HG02970 (cell line): Measurements from ENCODE around the gene AKAP8L.
A peak's percentile ranks its signal among the peaks of the same experiment; 100 is the strongest.

Experiments used
- ATAC-seq: cut with Tn5 transposase; IDR thresholded peaks from one replicate; pipeline ENCODE4 v1.9.1; 2021; ENCODE audit warnings: mild to moderate bottlenecking, moderate library complexity, moderate number of reproducible peaks; ENCODE audit not compliant: unreplicated experiment, low FRiP score

Gene AKAP8L

DNA sequence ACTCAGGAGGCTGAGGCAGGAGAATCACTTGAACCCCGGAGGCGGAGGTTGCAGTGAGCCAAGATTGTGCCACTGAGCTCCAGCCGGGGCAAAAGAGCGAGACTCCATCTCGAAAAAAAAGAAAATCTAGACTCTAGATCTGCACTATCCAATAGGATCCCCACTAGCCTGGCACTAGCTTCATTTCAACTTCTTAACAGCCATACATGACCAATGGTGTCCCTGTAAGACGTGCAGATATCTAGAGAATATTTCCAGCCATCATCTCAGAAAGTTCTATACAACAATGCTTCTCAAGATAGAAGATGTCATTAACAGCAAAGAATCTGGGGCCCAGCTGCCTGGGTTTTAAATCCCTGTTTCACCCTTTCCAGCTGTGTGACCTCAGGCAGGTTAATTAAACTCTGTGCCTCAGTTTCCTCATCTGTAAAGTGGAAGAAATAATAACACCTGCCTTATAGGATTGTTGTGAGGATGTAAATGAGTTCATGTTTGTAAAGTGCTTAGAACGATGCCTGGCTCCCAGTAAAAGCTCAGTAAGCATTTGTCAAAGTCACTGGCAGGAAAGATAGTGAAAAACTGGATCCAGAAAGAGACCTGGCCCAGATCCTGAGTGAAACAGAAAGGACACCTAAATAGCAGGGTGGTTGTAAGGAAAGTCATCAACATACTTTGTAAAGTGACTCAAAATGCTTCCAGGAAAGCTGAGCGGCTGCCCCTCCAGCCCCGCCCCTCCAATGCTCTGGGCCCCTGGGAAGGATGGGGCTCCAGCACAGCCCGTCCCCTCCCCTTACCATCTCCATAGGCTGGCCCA is 17.4 kb upstream of the AKAP8L start:
- no peak for ATAC-seq

DNA sequence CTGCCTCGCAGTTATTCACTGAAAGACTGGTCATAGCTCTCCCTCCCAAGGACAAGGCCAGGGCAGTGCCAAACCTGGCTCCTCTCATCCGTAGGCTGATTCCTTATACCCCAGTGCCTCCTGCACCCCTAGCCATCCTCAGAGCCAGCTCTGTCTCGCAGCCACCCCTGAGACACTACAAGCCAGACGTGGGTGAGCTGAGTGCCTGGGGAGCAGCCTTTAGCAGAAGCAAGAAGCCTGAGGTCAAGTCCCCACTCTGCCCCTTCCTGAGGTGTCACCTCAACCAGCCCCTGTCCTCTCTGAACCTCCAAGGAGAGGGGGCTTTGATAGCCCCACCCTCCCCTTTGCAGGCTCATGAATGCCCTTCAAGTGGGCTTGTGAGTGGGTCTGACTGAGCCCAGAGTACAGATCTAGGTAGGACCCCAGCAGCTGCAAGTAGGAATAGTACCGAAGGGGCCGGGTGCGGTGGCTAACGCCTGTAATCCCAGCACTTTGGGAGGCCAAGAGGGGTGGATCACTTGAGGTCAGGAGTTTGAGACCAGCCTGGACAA is 14.8 kb upstream of the AKAP8L start:
- ATAC-seq, result no peak

DNA sequence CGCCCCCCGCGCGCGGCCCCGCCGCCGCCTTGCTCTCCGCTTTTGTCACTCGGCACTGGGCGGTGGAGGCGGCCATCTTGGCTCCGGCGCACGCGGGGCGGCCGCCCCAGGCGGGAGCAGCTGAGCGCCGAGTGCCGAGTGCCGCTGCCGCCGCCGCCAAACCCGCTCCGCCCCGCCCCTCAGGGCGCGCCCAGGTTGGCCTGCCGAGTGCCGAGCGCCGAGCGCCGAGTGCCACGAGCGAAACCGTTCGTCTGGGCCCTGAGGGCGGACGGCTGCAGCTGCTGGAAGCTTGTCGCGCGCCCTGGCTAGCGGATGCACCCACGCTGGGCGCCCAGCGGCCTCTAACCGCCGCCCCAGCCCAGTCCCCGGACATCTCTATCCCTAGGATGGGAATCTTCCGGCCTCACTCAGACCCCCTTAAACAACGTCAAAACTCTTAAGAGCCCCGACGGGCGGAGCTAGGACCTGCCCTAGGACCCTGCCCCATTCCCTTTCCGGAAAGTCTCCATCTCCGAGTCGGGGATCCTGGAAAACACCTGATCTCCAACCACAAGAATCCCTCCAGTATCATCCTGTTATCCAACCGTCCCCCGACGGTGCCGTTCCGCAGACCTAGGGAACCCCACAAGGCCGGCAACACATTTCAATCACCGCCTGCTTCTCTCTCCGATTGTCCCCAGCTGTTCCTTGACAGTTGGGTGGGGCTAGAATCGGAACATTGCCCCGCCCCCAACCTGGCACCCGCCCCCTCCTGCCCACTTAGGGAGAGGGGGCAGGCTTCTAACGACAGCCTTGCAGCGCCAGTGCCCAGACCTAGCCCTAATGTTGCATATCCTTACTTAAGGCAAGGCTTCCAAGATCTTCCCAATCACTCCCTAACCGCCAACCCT is 14.1 kb upstream of the AKAP8L start:
- ATAC-seq, result peak; percentile 72

DNA sequence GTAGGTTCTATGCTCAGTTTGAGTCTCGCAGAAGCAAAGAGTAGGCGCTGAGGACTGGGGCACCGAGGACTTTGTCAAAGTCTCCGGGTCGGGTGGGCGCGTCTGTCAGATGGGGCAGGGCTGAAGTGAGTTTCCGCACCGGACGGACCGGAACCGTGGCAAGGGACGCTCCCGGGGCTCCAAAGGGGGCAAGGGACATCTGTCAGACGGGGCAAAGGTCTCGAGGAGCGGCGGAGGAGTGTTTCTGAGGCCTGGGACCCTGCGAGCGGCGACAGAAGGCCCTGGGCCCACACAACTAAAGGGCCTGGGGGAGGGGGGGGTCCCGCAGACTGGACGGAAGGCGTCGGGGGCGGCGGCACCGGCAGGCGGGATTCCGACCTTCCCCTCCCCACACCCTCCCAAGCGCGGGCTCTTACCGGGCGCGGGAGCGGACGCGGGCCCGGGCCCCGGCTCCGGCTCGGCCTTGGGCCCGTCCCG is 13.3 kb upstream of the AKAP8L start:
- ATAC-seq, result no peak

DNA sequence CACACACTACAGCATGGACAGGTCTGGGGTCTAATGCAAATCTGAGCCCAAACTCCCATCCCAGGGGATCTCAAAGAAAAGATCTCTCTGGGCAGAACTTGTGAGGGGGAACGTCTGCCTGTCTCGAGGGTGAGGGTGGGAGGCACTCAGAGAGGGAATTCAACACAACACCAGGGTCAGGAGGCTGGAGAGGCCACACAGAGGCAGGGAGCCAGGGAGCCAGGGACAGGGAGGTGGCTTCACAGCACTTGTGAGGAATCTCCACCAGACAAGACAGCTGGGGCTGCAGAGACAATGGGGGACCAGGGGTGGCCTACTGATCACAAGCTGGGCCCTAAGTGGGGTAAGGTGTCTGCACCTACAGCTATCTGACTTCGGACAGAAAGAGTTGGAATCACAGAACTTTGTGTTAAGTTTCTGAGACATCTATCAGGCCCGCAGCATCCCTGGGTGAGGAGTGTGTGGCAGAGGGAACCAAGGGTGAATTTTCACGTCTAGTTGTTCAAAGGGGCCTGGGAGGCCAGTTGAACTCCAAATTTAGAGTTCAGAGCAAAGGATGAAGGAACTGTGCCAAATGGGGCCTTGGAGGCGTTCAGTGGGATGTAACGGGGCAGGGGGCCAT is 12.7 kb upstream of the AKAP8L start:
- no peak for ATAC-seq

DNA sequence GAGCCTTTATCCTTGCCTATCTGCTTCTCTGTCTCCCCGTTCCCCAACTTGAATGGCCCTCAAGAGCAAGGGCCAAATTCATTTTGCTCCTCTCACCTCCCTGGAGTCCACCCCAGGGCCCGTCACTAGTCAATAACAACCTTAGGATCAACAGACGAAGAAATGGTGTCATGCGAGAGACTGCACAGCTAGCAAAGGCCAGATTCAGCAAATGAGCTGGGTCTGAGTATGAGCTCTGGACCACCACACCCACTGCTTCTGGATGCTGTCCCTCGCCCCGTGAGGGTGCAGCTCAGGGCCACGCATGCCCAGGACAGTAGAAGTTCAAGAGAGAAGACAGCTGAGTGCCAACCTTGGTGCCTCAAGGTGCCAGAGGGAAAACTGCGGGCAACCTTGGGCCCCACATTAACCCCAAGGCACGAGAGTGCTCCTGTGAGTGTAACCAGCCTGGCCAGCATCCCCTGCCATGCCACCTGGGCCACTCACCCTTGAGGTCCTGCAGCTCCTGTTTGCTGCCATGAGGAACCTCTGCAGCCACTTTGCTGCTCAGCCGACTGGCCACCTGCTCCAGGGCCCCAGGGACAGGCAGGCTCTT is 11.8 kb upstream of the AKAP8L start:
- ATAC-seq, result no peak

DNA sequence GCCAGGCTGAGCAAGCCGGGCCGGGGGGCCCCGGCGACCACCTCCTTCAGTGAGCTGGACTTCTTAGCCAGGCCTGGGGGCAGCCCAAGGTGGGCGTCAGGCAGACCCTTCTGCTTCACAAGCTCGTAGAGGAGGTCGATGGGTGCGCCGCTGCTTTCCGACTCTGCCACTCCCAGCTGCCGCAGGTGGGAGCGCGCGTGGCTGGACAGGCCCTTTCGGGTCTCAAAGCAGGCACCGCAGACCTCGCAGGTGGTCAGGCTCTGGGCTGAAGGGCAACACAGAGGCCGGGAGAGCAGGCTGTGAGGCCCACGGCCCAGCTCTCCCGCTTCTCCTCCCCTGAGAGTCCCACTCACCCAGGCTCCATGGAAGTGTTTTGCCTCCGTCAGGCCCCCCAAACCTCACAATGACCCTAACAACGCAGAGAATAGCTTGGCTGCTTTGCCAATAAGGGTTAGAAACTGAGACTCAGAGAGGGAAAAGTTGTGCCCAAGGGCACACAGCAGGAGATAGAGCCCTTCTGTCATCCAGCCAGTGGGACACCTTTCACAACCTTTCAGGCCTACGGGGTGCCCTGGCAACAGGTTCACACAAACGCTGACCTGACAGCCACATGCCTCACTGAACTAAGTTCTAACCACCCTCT is 11.2 kb upstream of the AKAP8L start:
- ATAC-seq, result no peak

DNA sequence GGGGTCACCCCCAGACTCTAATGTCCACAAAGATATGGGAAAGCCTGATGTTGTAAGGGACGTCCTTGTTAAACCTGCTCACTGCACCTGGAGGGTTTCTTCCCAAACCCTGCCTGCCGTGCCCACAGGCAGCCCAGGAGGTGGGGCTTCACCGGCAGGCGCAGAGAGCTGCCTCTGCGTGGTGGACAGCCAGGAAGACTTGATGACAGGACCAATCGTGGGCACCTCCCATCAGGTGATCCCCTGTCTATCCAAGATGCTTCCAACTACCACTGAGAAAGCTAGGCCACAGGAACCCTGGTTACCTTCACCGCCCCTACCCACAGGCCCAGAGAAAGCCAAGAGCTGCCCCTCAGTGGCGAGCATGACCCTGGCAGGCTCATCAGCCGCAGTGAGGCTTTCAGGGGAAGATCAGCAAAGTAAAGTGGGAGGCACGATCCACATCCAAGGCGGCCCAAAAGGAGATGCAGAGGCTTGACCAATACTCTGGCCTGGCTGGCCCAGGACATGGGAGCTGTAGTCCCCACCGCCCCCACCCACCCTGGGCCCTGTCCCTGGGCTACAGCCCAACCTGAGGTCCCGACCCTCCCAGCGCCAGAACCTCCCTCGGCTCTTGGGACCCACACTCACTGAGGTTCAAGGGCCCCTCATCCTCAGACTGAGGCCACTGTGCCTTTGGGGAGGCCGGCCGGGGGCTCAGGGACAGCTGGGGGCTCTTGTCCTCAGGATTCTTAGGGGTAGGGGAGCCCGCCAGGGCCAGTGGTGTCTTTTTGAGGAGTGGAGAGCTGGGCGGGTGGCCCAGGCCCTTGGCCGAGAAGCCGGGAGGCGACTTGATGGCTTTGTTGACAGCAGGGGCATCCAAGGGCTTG is 10.4 kb upstream of the AKAP8L start:
- ATAC-seq, result no peak

DNA sequence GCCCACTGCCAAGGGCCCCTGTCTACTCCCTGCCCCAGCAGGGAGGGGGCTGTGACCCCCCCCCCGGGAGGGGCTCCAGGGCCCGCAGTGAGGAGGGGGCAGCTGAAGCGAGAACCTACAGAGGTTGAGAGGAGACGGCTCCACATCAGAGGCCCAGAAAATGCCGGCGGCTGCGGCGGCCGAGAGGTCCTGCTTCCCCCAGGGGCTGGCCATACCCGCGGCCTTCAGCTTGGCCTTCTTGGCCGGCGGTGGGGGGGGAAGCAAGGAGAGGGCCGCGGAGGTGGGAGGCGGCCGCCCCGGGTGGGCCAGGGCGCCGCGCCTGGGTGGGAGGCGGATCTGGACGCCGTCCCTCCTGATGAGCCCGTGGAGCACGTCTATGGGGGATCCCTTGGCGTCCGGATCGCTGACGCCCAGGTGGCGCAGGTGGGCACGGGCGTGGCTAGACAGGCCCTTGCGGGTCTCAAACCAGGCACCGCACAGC is 9.2 kb upstream of the AKAP8L start:
- no peak for ATAC-seq

DNA sequence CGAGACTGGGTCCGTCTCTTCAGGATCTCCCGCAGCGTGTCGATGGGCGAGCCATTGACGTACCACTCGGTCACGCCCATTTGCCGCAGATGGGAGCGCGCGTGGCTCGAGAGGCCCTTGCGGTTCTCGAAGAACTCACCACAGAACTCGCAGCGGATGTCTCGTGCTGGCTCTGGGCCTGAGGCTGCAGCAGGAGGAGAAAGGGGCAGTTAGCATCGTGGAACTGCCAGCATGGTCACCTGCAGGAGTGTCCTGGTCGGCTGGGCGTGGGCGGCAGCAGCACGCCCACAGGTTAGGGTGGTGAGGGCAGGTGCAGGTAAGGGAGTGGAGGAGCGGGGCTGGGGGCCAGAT is 8.5 kb upstream of the AKAP8L start:
- no peak for ATAC-seq

DNA sequence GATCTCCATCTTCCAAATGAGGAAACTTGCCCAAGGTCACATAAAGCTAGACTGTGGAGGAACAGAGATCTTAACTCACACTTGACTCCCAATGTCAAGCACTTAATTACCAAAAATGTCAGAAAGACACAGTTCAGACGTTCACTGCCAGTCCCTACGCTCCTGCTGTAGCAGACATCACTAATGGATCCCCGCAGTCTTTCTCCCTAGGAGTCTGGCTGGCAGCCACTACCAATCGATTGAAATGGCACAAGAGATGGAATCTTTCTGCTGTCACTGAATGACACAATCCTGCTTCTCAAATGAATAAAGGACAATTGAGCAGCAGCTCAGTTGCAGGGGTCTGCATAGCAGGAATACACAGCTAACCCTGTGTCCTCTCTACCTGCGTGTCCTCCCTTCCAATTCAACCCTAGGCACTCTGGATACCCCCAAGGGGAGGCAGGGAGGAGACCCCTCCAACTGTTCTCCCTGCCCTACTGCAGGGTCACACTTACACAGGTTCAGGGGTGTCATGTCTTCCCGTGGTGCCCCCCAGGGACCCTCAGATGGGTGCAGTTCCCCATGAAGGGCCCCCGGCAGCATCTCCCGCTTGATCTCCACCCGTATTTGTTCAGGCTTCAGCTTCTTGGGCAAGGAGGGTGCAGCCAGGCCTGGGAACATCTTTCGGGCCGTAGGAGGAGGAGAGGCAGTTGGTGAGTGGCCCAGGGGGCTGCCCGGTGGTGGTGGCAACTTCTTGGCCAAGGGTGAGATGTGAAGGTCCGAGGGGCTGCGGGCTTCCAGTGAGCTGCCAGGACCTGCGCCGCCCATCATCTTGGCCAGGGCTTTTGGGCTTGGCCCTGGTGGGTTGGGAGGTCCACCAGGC is 7.9 kb upstream of the AKAP8L start:
- no peak for ATAC-seq

DNA sequence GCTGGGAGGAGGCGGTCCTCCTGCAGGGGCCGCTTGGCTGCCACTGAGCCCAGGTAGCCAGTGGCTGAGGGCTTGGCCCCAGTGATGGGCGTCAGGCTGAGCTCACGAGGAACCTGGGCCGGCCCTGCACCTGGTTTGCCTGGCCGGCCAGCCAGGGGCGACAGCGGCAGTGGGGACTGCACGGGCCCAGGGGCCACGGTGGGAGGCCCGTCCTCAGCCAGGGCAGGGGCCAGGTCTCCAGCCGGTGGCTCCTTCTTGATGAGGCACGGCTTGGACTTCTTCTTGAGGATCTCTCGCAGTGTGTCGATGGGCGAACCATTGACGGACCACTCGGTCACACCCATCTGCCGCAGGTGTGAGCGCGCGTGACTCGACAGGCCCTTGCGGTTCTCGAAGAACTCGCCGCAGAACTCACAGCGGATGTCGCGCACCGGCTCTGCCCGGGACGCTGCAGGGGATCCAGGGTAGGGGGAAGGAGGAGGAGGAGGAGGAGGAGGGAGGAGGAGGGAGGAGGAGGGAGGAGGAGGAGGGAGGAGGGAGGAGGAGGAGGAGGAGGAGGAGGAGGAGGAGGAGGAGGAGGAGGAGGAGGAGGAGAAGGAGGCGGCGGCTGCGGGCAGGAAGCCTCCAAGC is 6.6 kb upstream of the AKAP8L start:
- no peak for ATAC-seq

DNA sequence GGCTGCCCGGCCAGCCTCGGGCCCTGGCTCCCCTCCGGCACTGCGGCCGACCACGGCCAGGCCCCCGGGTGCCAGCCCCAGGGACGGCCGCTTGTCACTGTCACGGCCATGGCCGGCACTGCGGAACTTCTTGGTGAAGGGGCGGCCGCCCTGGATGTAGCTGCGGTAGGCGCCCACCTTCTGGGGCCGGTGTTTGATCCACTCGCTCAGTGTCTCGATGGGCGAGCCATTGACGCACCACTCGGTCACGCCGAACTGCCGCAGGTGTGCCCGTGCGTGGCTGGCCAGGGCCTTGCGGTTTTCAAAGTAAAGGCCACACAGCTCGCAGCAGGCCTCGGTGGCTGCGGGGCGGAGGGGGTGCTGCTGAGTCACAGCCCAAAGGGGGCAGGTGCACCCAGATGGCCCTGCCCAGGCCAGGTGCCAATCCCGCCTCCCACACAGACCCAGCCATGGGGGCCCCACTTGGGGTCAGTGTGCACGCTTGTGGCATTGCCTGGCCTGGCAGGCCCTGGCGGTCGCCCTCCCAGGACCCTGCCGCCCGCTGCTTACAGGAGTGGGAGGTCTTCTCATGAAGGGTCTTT is 6.0 kb upstream of the AKAP8L start:
- no peak for ATAC-seq

DNA sequence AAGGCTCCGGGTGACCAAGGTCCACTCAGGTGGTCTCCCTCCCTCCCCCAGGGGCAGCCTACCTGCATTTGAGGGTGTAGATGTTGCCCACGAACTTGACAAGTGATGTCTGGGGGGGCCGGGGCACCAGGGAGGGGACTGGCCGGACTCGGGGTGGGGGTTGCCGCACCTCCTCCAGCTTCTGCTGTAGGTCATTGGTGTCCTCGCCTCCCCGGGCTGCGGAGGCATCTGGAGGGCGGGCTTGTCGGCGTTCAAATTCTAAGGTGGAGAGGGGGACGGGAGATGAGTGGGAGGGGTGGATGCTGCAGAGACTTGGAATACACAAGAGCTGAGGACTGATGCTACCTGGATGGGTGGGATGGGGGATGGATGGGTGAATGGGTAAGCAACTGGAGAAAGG is 5.3 kb upstream of the AKAP8L start:
- no peak for ATAC-seq

DNA sequence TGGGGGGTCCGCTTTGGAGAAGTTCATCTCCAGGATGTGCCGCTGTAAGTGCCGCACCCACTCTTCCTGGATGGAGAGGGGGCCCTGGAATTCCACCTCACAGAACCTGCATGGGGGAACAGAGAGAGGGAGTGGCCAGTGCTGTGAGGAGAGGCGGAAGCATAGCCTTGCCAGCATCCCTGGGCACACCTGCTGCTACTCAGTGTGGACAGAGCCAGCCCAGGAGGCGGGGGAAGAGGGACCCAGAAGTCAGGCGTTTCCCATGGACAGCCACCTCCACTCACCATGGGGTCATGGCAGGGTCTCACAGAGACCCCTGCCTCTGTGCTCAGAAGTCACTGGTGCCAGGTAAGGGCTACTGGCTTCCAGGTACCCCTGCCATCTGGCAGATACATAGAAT is 4.3 kb upstream of the AKAP8L start:
- ATAC-seq, result no peak

DNA sequence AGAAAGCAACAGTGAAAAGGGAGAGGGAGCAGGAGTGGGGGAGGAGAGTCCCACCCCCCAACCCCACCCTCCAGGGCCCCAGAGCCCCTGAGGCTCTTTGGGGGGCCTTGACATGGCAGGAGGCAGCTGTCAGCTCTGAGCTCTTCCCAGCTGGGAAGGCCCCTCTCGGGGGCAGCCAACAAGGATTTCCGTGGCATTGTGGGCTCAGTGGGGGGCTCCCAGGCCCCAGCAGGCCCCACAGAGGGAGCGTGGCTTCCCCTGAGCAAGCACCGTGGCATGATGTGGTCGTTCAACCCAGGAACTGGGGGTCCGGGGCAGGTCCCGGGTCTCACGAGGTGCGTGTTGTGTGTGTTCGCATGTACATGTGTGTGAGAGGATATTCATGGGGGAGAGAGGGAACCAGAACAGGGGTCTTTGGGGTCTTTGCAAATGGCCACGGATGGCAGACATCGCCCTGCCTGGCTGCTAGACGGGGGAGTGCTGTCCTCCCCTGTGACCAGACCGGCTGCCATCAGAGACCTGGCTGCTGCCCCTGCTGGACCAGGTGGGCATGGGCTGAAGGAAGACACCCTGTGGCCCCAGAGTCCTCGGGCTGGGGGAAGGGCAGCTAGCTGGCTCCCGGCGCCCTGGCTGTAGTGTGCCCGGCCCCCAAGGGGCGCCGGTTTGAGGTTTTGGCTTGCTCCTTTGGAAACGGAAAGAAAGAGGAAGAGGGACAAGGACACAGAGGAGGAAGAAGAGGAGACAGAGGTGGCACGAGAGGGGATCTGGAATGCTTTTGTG is 3.7 kb upstream of the AKAP8L start:
- no peak for ATAC-seq
